ENCODE measurements around the gene SPATC1L.
"Not testable (repeated sequence)": the region's sequence is repeated elsewhere in the genome, so short reads cannot be mapped to it uniquely, and the experiment has no call there.

Gene SPATC1L

GRCh38 chr21:46200877-46201803 lies 16.9 kb upstream of the SPATC1L start:
- DNase-seq (ENCODE audit: low read depth in 2 of 2) = not testable (repeated sequence)

- DNase-seq (ENCODE audit: low read depth in 2 of 2) = no peak
These were observed 15.4 kb upstream of the SPATC1L start for GRCh38 chr21:46199436-46200373.

- no peak for DNase-seq (ENCODE audit: low read depth in 2 of 2)
These were observed 12.5 kb upstream of the SPATC1L start for GRCh38 chr21:46196733-46197132.

GRCh38 chr21:46195595-46196195 lies 11.4 kb upstream of the SPATC1L start:
- no peak for DNase-seq (ENCODE audit: low read depth in 2 of 2)

- no peak for DNase-seq (ENCODE audit: low read depth in 2 of 2)
These were observed 10.4 kb upstream of the SPATC1L start for GRCh38 chr21:46194374-46195334.

- DNase-seq (ENCODE audit: low read depth in 2 of 2) = no peak
These were observed 9.6 kb upstream of the SPATC1L start for GRCh38 chr21:46193829-46194373.

GRCh38 chr21:46191686-46192575 lies 7.7 kb upstream of the SPATC1L start:
- DNase-seq (ENCODE audit: low read depth in 2 of 2) = no peak

GRCh38 chr21:46191257-46191685 lies 7.0 kb upstream of the SPATC1L start:
- DNase-seq (ENCODE audit: low read depth in 2 of 2) = no peak

- no peak for DNase-seq (ENCODE audit: low read depth in 2 of 2)
These were observed 6.4 kb upstream of the SPATC1L start for GRCh38 chr21:46190491-46191131.

- no peak for DNase-seq (ENCODE audit: low read depth in 2 of 2)
These were observed 5.8 kb upstream of the SPATC1L start for GRCh38 chr21:46189959-46190490.

- no peak for DNase-seq (ENCODE audit: low read depth in 2 of 2)
These were observed 5.1 kb upstream of the SPATC1L start for GRCh38 chr21:46189213-46189958.

- no peak for DNase-seq (ENCODE audit: low read depth in 2 of 2)
These were observed 4.3 kb upstream of the SPATC1L start for GRCh38 chr21:46188226-46189212.

GRCh38 chr21:46187814-46188213 lies 3.6 kb upstream of the SPATC1L start:
- DNase-seq (ENCODE audit: low read depth in 2 of 2) = no peak

- DNase-seq (ENCODE audit: low read depth in 2 of 2) = no peak
These were observed 3.0 kb upstream of the SPATC1L start for GRCh38 chr21:46187261-46187660.

GRCh38 chr21:46185716-46186115 lies 1.5 kb upstream of the SPATC1L start:
- no peak for DNase-seq (ENCODE audit: low read depth in 2 of 2)

- DNase-seq (ENCODE audit: low read depth in 2 of 2) = peak; percentile 58 to 59
These were observed 631 bp upstream of the SPATC1L start for GRCh38 chr21:46184625-46185555.

Data from stimulated activated CD8-positive, alpha-beta memory T cell treated with anti-CD3 and anti-CD28 coated beads, Interleukin-7, amount 100 ng/mL, for 4 hours (primary cell).